Muscle of leg (tissue), 16 donors: ENCODE results near the gene IL17B. TPM values are rescaled to one million over a fixed set of nuclear protein-coding genes. Genes with fewer than 3 reads are reported as not detected.

Experiments
- DNase-seq: peaks from one replicate; pipeline ENCODE4 v3.0.0; 2013
- H3K27ac ChIP-seq: one replicate; pipeline ENCODE4 v1.5.1; 2013; ENCODE audit warnings: mild to moderate bottlenecking, low read length, control low read depth
- H3K27me3 ChIP-seq: one replicate; pipeline ENCODE4 v1.6.1; 2013; ENCODE audit warnings: low read length; ENCODE audit not compliant: control insufficient read depth, insufficient read depth
- H3K36me3 ChIP-seq: one replicate; pipeline ENCODE4 v1.6.1; 2013; ENCODE audit warnings: low read length; ENCODE audit not compliant: control insufficient read depth, insufficient read depth
- H3K4me1 ChIP-seq: one replicate; pipeline ENCODE4 v1.6.1; 2013; ENCODE audit warnings: low read length; ENCODE audit not compliant: control insufficient read depth, insufficient read depth
- H3K4me3 ChIP-seq: one replicate; pipeline ENCODE4 v1.5.1; 2013; ENCODE audit warnings: low read length, control low read depth
- H3K9me3 ChIP-seq: replicated peaks from 2 replicates; pipeline ENCODE4 v1.6.1; 2013; ENCODE audit warnings: low read depth, low read length; ENCODE audit not compliant: control insufficient read depth
- WGBS: methylation state at CpG from one replicate; pipeline ENCODE4 v1.1.5; 2013; ENCODE audit warnings: missing lambda C conversion rate; ENCODE audit not compliant: insufficient coverage; 5-methylcytosine and 5-hydroxymethylcytosine counted together
- long read RNA-seq, 11 donors: transcript quantifications; one replicate each; lab custom pipeline, GENCODE V29; 2026
- polyA plus RNA-seq, 8 donors: library from polyadenylated mRNA; unstranded; fragments of 120-200 nt; gene quantifications; one replicate each; pipeline versions ENCODE4 v1.2.1 to v1.2.3, GENCODE V29; 2013; ENCODE audit warnings: inconsistent platforms in 1 of 8, low replicate concordance in 1 of 8; ENCODE audit not compliant: insufficient read length in 8 of 8, insufficient read depth in 1 of 8
- total RNA-seq: library from RNA; stranded (reverse); fragments of 120-200 nt; gene quantifications from one replicate; pipeline ENCODE4 v1.2.4, GENCODE V29; 2013

IL17B gene, protein sequence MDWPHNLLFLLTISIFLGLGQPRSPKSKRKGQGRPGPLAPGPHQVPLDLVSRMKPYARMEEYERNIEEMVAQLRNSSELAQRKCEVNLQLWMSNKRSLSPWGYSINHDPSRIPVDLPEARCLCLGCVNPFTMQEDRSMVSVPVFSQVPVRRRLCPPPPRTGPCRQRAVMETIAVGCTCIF
- total RNA-seq (423 TPM), polyA plus RNA-seq (100 to 1,000 TPM; 151 to 377 (median 284) TPM)
- long read RNA-seq, donor 1, transcript IL17B-201 (3 exons, 696 nt) = major isoform, 133 of 147 reads
- long read RNA-seq, donor 1, partial matches to known transcripts = 14 of 147 reads
- long read RNA-seq, donor 1, other reads (novel, unspliced or antisense) = 0 of 147 reads
- long read RNA-seq, donor 2, transcript IL17B-201 (3 exons, 696 nt) = major isoform, 20 of 20 reads
- long read RNA-seq, donor 2, partial matches to known transcripts = 0 of 20 reads
- long read RNA-seq, donor 2, other reads (novel, unspliced or antisense) = 0 of 20 reads
- long read RNA-seq, donor 3, transcript IL17B-201 (3 exons, 696 nt) = major isoform, 304 of 332 reads
- long read RNA-seq, donor 3, partial matches to known transcripts = 28 of 332 reads
- long read RNA-seq, donor 3, other reads (novel, unspliced or antisense) = 0 of 332 reads
- long read RNA-seq, donor 4, transcript IL17B-201 (3 exons, 696 nt) = major isoform, 212 of 244 reads
- long read RNA-seq, donor 4, partial matches to known transcripts = 32 of 244 reads
- long read RNA-seq, donor 4, other reads (novel, unspliced or antisense) = 0 of 244 reads
- long read RNA-seq, donor 5, transcript IL17B-201 (3 exons, 696 nt) = major isoform, 382 of 427 reads
- long read RNA-seq, donor 5, partial matches to known transcripts = 37 of 427 reads
- long read RNA-seq, donor 5, other reads (novel, unspliced or antisense) = 7 of 427 reads
- long read RNA-seq, donor 6, transcript IL17B-201 (3 exons, 696 nt) = major isoform, 702 of 760 reads
- long read RNA-seq, donor 6, partial matches to known transcripts = 52 of 760 reads
- long read RNA-seq, donor 6, other reads (novel, unspliced or antisense) = 6 of 760 reads
- long read RNA-seq, donor 7, transcript IL17B-201 (3 exons, 696 nt) = major isoform, 300 of 342 reads
- long read RNA-seq, donor 7, partial matches to known transcripts = 42 of 342 reads
- long read RNA-seq, donor 7, other reads (novel, unspliced or antisense) = 0 of 342 reads
- long read RNA-seq, donor 8, transcript IL17B-201 (3 exons, 696 nt) = major isoform, 211 of 260 reads
- long read RNA-seq, donor 8, partial matches to known transcripts = 49 of 260 reads
- long read RNA-seq, donor 8, other reads (novel, unspliced or antisense) = 0 of 260 reads
- long read RNA-seq, donor 9, transcript IL17B-201 (3 exons, 696 nt) = major isoform, 213 of 244 reads
- long read RNA-seq, donor 9, partial matches to known transcripts = 31 of 244 reads
- long read RNA-seq, donor 9, other reads (novel, unspliced or antisense) = 0 of 244 reads
- long read RNA-seq, donor 10, transcript IL17B-201 (3 exons, 696 nt) = major isoform, 382 of 465 reads
- long read RNA-seq, donor 10, partial matches to known transcripts = 72 of 465 reads
- long read RNA-seq, donor 10, other reads (novel, unspliced or antisense) = 11 of 465 reads
- long read RNA-seq, donor 11, transcript IL17B-201 (3 exons, 696 nt) = major isoform, 227 of 263 reads
- long read RNA-seq, donor 11, partial matches to known transcripts = 36 of 263 reads
- long read RNA-seq, donor 11, other reads (novel, unspliced or antisense) = 0 of 263 reads

- WGBS = 76% methylated on average over 21 of the region's 22 CpGs
- peaks cover 70% of the 10 kb centered on the region for H3K4me1 ChIP-seq
- H3K9me3 ChIP-seq = no peaks in the 10 kb centered on the region
- no peaks in the 10 kb centered on the region for H3K27me3 ChIP-seq
- DNase-seq = no peak
- peak within 1 kb of the TSS; percentile 38 for H3K4me3 ChIP-seq
- H3K36me3 ChIP-seq = peaks cover 6% of the 10 kb centered on the region
- H3K27ac ChIP-seq = peak within 1 kb of the TSS; percentile 82
Measured at GRCh38 chr5:149379177-149379761, at the start of gene IL17B. TSS of gene IL17B (minus strand) at chr5:149379292. CDS start at chr5:149379225, 67 bp downstream.

- 84% methylated on average over 5 of the region's 5 CpGs for WGBS
- Histone ChIP-seq H3K4me1 (peaks cover 20% of the 10 kb centered on the region), H3K9me3 (no peaks in the 10 kb centered on the region), H3K36me3 (peaks cover 25% of the 10 kb centered on the region), H3K27me3 (no peaks in the 10 kb centered on the region), H3K27ac (no peak overlapping the region), H3K4me3 (no peak overlapping the region)
- no peak for DNase-seq
Measured at GRCh38 chr5:149428032-149428431, 48.9 kb upstream of the IL17B start.

GRCh38 chr5:149427374-149427773 is 48.3 kb upstream of the IL17B start:
- H3K27ac ChIP-seq = no peak overlapping the region
- no peaks in the 10 kb centered on the region for H3K9me3 ChIP-seq
- no peaks in the 10 kb centered on the region for H3K27me3 ChIP-seq
- H3K36me3 ChIP-seq = peaks cover 25% of the 10 kb centered on the region
- H3K4me3 ChIP-seq = no peak overlapping the region
- H3K4me1 ChIP-seq = peaks cover 26% of the 10 kb centered on the region
- no CpG with 5 or more reads among the region's 4 CpGs for WGBS
- DNase-seq = no peak

- peaks cover 25% of the 10 kb centered on the region for H3K36me3 ChIP-seq
- WGBS = no CpG with 5 or more reads among the region's 2 CpGs
Measured at GRCh38 chr5:149426931-149427330, 47.8 kb upstream of the IL17B start.

GRCh38 chr5:149425729-149426128 is 46.6 kb upstream of the IL17B start:
- no peaks in the 10 kb centered on the region for H3K9me3 ChIP-seq
- peaks cover 37% of the 10 kb centered on the region for H3K4me1 ChIP-seq
- no CpG with 5 or more reads among the region's 4 CpGs for WGBS
- no peak overlapping the region for H3K27ac ChIP-seq
- H3K4me3 ChIP-seq = no peak overlapping the region
- DNase-seq = no peak
- peaks cover 28% of the 10 kb centered on the region for H3K36me3 ChIP-seq
- H3K27me3 ChIP-seq = no peaks in the 10 kb centered on the region

More at GRCh38 chr5:149426931-149427330, 47.8 kb upstream of the IL17B start:
- Histone ChIP-seq H3K27me3 (no peaks in the 10 kb centered on the region), H3K27ac (no peak overlapping the region), H3K4me1 (peaks cover 31% of the 10 kb centered on the region), H3K4me3 (no peak overlapping the region), H3K9me3 (no peaks in the 10 kb centered on the region)
- DNase-seq = no peak

DNA sequence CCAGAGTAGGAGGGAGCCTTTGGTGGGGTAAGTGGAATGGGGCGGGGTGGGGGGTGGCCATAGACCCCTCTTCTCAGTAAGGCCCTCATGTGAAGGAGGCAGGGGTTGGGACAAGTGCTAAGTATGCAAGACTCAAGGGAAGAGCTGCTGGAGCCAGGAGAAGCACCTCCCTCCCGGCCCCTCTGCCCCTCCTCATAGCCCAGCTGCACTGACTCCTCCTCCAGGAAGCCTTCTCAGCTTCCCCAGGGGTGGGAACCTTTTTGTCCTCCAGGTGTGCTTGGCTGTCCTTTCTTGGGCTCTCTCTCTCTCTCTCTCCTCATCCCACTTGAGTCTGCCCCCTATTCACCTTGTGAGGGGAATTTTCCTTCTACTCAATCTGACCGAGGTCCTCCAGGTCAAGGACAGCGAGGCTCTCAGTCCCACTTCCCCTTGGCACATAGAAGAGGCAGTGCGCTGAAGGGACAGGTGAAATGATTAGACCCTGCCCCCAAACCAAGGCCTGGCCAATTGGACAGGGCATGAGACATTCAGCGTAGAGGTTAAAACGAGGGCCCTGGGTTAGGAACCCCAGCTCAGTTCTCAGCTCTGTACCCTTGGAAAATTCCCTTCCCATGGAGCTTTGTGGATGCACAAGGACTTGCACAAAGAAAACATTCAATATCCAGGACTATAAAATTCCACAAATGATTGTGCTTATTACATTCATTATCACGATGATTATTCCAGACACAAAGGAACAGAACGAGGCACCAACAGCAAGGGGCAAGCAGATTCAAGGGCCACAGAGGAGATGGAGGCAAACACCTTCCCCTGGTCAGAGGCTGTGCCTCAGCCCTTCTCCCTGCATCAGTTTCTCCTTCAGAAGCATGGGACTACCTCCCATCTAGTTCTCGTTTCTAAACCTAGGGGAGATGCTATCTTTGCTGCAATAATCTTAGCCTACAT is 45.6 kb upstream of the IL17B start:
- no peaks in the 10 kb centered on the region for H3K27me3 ChIP-seq
- H3K9me3 ChIP-seq = no peaks in the 10 kb centered on the region
- 63% methylated on average over 5 of the region's 10 CpGs for WGBS
- no peak overlapping the region for H3K4me3 ChIP-seq
- peaks cover 41% of the 10 kb centered on the region for H3K4me1 ChIP-seq
- H3K27ac ChIP-seq = peak overlapping the region; percentile 11
- H3K36me3 ChIP-seq = peaks cover 29% of the 10 kb centered on the region
- DNase-seq = no peak

DNA sequence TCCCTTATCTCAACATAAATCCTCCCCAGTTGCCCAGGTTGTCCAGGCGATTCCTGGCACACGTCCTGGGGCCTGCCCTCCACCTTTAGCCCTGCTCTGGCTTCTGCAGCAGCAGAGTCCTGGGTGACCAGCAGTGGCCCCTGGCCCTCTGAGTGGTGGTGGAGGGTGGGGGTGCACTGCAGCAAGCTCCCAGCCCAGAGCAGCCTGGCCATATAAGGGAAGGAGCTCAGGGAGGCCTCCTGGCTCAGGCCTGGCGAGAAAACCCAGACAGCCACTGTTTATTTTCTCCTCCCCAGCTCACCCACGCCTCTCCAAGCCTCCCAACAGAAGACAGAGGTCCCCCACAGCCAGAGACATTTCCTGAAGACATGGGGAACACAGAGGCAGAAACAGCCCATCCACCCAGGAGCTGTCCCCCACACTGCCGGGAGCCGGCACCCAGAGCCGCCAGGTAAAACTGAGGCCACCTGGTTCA is 44.7 kb upstream of the IL17B start:
- H3K4me3 ChIP-seq = no peak overlapping the region
- H3K27ac ChIP-seq = peak overlapping the region; percentile 92
- H3K9me3 ChIP-seq = no peaks in the 10 kb centered on the region
- 45% methylated on average over 2 of the region's 7 CpGs for WGBS
- no peaks in the 10 kb centered on the region for H3K27me3 ChIP-seq
- H3K4me1 ChIP-seq = peaks cover 43% of the 10 kb centered on the region
- no peak for DNase-seq
- peaks cover 26% of the 10 kb centered on the region for H3K36me3 ChIP-seq

- H3K36me3 ChIP-seq = peaks cover 23% of the 10 kb centered on the region
- 24% methylated on average over 5 of the region's 9 CpGs for WGBS
- H3K4me3 ChIP-seq = no peak overlapping the region
- H3K27ac ChIP-seq = peak overlapping the region; percentile 92
- no peaks in the 10 kb centered on the region for H3K9me3 ChIP-seq
- DNase-seq = no peak
- H3K4me1 ChIP-seq = peaks cover 43% of the 10 kb centered on the region
- H3K27me3 ChIP-seq = no peaks in the 10 kb centered on the region
Measured at GRCh38 chr5:149423049-149423793, 44.1 kb upstream of the IL17B start.
